NCI-H226 (cell line): ENCODE measurements around the gene TGFBR2.

Experiments used
- DNase-seq: peaks from one replicate; pipeline ENCODE4 v3.0.0-alpha.2; 2015

TGFBR2 gene

GRCh38 chr3:30604093-30604492 is 2.3 kb upstream of the TGFBR2 start:
- no peak for DNase-seq

GRCh38 chr3:30604558-30604957 is 1.8 kb upstream of the TGFBR2 start:
- no peak for DNase-seq

GRCh38 chr3:30605005-30605404 is 1.4 kb upstream of the TGFBR2 start:
- no peak for DNase-seq

GRCh38 chr3:30605706-30606300 is 598 bp upstream of the TGFBR2 start:
- no peak for DNase-seq

- peak; percentile 3 for DNase-seq
These were observed 832 bp downstream of the TGFBR2 start for GRCh38 chr3:30607032-30607833.

- no peak for DNase-seq
These were observed 2.2 kb downstream of the TGFBR2 start for GRCh38 chr3:30608598-30608947.

- no peak for DNase-seq
These were observed 3.7 kb downstream of the TGFBR2 start for GRCh38 chr3:30609930-30610701.

GRCh38 chr3:30610702-30611368 is 4.4 kb downstream of the TGFBR2 start:
- no peak for DNase-seq

GRCh38 chr3:30611613-30612436 is 5.4 kb downstream of the TGFBR2 start:
- peak; percentile 60 for DNase-seq

GRCh38 chr3:30612437-30613132 is 6.2 kb downstream of the TGFBR2 start:
- DNase-seq, result no peak

GRCh38 chr3:30613133-30613825 is 6.9 kb downstream of the TGFBR2 start:
- DNase-seq, result no peak

- DNase-seq, result peak; percentile 29
These were observed 8.0 kb downstream of the TGFBR2 start for GRCh38 chr3:30614373-30614772.

- peak; percentile 46 for DNase-seq
These were observed 8.5 kb downstream of the TGFBR2 start for GRCh38 chr3:30614943-30615342.

GRCh38 chr3:30615615-30616346 is 9.4 kb downstream of the TGFBR2 start:
- DNase-seq, result no peak

GRCh38 chr3:30616347-30617027 is 10.1 kb downstream of the TGFBR2 start:
- no peak for DNase-seq

- DNase-seq, result no peak
These were observed 10.7 kb downstream of the TGFBR2 start for GRCh38 chr3:30617069-30617468.

GRCh38 chr3:30617653-30618052 is 11.3 kb downstream of the TGFBR2 start:
- DNase-seq, result no peak

GRCh38 chr3:30618526-30618925 is 12.1 kb downstream of the TGFBR2 start:
- no peak for DNase-seq

- no peak for DNase-seq
These were observed 12.9 kb downstream of the TGFBR2 start for GRCh38 chr3:30619318-30619717.
